ENCODE measurements around the gene AP1G2.

Gene AP1G2

GRCh38 chr14:23555533-23555881, 12.1 kb downstream of the AP1G2 start:
- H3K36me3 ChIP-seq (replicated peaks), result peaks cover 6% of the 10 kb centered on the region
- H3K27ac ChIP-seq, result peak overlapping the region; percentile 92
- peak overlapping the region; percentile 86 for H3K4me3 ChIP-seq (ENCODE audit: low read depth, low read length)
- no peak for DNase-seq
- in situ Hi-C loops (cut with HindIII; ENCODE audit: low pct_ligation_motif_present, low sequenced_read_pairs), result no loop called here
- H3K27me3 ChIP-seq (replicated peaks), result no peaks in the 10 kb centered on the region
- no peak for TF ChIP-seq CTCF (IDR thresholded peaks at IDR 0.05; ENCODE audit: low read depth, low read length, missing control alignments)

DNA sequence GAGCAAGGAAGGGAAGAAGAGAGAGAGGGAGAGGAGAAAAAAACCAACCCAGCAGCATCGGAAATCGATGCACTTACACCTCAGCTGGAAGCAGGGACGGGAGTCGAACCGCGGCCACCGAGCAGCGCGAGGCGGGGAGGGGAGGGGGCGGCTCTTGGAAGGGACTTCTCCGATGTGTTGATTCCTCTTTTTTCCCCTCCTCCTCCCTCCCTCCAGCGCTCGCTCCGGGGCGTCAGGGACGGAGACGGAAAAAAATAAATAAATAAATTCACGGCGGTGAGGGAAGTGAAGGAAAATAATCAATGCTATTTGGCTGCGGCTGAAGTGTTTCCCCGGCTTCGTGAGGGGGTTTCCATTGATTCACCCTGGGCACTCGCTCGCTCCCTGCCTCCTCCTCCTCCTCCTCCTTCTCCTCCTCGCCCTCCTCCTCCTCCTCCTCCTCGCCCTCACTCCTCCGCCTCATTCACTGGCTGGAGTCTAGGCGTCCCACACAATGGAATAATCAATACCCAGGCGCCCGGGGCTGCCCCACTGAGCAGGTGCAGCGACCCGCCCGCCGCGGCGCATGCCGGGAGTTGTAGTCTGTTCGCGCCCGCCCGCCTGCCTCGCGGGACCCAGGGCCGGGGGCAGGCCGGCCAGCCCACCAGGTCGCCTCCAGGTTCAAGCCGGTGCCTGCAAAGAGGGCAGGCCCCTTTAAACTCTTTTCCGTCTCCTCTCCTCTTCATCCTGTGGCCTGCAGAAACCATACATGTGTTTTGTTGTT, 16.1 kb downstream of the AP1G2 start, which contains the start of gene ZFHX2:
Gene ZFHX2 (minus strand): TSS at position 500 of the 763 bp plus-strand sequence. CDS start 16,440 bp downstream, outside the sequence.
- Histone ChIP-seq H3K27ac (no peak within 1 kb of the TSS), H3K4me3 (ENCODE audit: low read depth, low read length) (peak within 1 kb of the TSS; percentile 55), H3K27me3 (replicated peaks) (no peaks in the 10 kb centered on the region), H3K36me3 (replicated peaks) (no peaks in the 10 kb centered on the region)
- peak; percentile 30 for DNase-seq
- TF ChIP-seq CTCF (IDR thresholded peaks at IDR 0.05; ENCODE audit: low read depth, low read length, missing control alignments), result no peak
- in situ Hi-C loops (cut with HindIII; ENCODE audit: low pct_ligation_motif_present, low sequenced_read_pairs), result no loop called here

GRCh38 chr14:23550812-23551265, 16.8 kb downstream of the AP1G2 start:
- DNase-seq, result no peak
- TF ChIP-seq CTCF (IDR thresholded peaks at IDR 0.05; ENCODE audit: low read depth, low read length, missing control alignments), result no peak
- H3K36me3 ChIP-seq (replicated peaks), result no peaks in the 10 kb centered on the region
- in situ Hi-C loops (cut with HindIII; ENCODE audit: low pct_ligation_motif_present, low sequenced_read_pairs), result no loop called here
- H3K4me3 ChIP-seq (ENCODE audit: low read depth, low read length), result peak overlapping the region; percentile 55
- no peak overlapping the region for H3K27ac ChIP-seq
- H3K27me3 ChIP-seq (replicated peaks), result no peaks in the 10 kb centered on the region

DNA sequence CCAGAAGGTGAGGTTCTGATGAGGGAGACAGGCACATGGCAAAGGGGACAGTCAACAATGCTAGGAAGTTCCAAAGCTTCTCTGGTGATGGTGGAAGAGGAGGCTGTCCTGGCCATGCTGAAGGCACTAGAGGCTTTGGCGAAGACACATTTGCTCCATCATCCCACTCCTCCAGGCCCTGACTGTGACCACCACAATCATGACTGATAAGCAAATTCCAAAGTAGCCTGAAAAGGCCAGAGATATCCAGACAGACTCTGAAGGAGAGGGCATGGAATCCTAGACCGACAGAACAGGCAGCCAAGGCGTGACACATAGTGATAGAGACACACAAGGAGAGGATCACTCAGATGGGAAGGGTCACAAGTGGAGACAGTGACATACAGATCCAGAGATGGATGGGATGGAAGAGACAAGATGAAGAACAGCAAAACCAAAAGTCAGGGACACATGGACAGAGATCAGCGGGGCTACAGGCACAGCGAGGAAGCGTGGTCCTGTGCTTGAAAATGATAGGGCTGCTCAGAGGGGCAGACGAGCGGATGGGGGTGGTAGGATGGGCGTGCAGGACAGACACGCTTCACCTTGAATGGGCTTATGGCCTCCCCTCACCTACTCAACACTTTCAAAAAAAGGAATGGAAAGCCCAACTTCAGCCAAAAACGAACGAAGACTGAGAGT, 17.3 kb downstream of the AP1G2 start:
- no peak for TF ChIP-seq CTCF (IDR thresholded peaks at IDR 0.05; ENCODE audit: low read depth, low read length, missing control alignments)
- no peak for DNase-seq
- Histone ChIP-seq H3K27me3 (replicated peaks) (no peaks in the 10 kb centered on the region), H3K36me3 (replicated peaks) (no peaks in the 10 kb centered on the region), H3K27ac (no peak overlapping the region), H3K4me3 (ENCODE audit: low read depth, low read length) (peak overlapping the region; percentile 55)
- in situ Hi-C loops (cut with HindIII; ENCODE audit: low pct_ligation_motif_present, low sequenced_read_pairs), result no loop called here

DNA sequence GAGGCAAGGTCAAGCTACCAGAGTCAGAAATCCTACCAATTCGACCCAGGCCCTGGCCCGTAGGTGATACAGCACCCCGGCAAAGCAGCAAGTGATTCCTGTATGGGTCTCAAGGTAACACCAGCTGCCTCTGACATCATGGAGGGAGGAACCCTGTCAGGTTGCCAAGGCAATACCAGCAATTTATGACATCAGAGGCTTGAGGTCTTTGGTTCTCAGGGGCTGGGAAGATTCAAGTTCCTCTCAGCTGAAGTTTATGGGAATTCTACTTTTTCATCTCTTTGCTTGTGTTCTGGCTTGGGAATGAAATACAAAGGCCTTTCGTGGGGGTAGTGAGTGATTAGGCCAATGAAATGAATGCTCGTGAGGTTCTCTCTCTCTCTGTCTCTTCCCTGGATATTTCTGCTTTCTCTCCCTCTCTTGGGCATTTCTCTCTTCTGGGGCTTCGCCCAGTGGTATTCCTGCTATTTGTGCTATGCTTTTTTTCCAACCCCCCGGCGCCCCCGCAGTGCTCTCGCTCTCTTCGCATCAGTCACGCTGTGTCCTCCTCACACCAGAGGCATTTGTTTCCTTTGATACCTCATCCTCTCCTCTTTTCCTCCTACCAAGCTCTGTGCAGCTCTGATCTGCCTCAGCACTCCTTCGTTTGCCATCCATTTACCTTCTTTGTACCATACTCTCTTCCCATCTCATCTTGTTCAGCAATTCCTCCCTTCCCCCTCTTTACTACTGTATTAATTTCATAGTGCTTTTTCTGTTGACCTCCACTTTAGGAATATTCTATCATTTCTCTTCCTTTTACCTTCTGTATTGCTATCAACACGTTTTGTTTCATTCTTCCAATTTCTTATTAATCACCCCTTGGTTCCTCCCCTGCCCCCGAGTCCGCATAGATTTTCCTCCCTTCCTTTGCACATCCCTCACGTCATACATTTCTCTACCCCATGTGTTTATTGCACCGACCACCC, 19.0 kb downstream of the AP1G2 start:
- in situ Hi-C loops (cut with HindIII; ENCODE audit: low pct_ligation_motif_present, low sequenced_read_pairs), result no loop called here
- Histone ChIP-seq H3K27ac (peak overlapping the region; percentile 76), H3K4me3 (ENCODE audit: low read depth, low read length) (no peak overlapping the region), H3K36me3 (replicated peaks) (no peaks in the 10 kb centered on the region), H3K27me3 (replicated peaks) (no peaks in the 10 kb centered on the region)
- peak; percentile 64 for DNase-seq
- TF ChIP-seq CTCF (IDR thresholded peaks at IDR 0.05; ENCODE audit: low read depth, low read length, missing control alignments), result no peak

Data from brain microvascular endothelial cell (primary cell).